HUDEP-2 (cell line): ENCODE data around the gene DTX3.
"Not testable (repeated sequence)": the region's sequence is repeated elsewhere in the genome, so short reads cannot be mapped to it uniquely, and the experiment has no call there.

ENCODE experiments used
- DNase-seq, 76 experiments: peaks; one replicate each; lab custom pipeline; 2025; ENCODE audit not compliant: unreplicated experiment in 76 of 76; lab: John Stamatoyannopoulos, UW

DTX3 gene

GRCh38 chr12:57582440-57582839 is 22.2 kb upstream of the DTX3 start:
- no peak for DNase-seq

DNA sequence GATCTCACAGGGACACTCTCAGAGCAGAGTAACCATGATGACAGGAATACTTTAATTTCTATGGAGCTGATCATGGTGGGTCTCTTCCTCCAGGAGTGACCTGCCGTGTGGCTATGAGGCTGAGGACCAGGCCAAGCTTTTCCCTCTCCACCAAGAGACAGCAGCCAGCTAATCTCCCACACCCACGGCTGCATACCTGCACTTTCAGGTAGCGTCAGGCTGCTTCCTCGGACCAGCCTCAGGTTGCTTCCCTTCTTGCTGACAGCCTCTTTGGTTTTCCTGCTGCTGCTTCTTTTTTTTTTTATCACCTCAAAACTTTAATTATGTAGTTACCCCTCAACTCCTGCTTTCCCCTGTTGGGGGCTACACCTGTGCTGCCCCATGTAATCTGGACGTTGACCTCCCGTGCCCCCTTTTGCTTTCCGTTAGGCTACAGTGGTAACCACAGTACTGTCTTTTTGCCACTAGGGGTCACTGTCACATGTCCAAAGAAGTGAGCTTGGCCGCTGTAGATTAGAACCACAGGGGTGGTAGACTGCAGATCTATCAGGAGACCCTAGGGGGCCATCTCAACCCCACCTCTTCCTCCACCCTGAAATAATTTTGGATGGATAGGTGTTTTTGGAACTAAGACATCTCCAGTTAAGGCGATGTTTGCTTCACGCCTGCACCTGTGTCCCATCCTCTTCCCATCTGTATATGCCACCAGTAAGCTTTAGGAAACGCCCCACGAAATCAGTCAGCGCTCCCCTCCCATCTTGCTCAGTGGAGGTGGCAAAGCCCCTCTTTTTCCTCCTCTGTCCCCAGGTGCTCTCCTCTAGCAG is 21.4 kb upstream of the DTX3 start:
- DNase-seq, result peak in 69 of 76 experiments; percentile 5 to 81 (median 50)

DNA sequence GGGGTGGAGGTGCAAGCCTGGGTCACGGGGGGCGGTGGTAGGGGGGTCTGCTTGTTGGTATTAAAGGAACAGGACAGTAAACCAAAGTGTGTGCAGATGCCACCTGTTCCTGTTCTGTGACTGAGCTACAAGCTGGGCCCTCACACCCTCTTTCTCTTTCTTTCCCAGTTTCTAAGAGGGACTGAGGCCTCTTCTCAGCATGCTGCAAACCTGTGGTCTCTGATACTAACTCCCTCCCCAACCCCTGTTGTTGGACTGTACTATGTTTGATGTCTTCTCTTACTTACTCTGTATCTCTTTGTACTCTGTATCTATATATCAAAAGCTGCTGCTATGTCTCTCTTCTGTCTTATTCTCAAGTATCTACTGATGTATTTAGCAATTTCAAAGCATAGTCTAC is 20.6 kb upstream of the DTX3 start:
- no peak for DNase-seq

- no peak for DNase-seq
Measured at GRCh38 chr12:57584690-57585089, 19.9 kb upstream of the DTX3 start.

DNA sequence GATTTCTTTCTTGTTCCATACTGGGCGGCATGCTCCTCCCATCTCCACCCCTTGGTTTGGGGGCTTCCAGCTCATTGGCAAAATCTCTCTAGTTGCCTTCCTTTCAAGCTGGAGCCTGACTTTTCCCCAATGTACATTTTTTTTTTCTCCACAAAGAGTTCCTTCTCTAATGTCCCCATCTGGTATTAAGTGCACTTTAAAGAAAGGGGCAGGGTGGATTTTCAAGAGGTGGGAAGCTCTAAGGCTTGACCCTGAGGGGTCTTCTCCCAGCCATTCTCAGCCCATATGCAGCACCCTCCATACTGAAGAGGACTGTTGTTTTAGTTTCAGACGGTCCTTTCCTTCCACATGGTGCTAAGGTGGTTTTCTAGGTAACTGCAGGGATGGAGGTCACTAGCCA is 19.5 kb upstream of the DTX3 start:
- DNase-seq, result no peak

GRCh38 chr12:57586128-57586527 is 18.5 kb upstream of the DTX3 start:
- no peak for DNase-seq

GRCh38 chr12:57586832-57587429 is 17.7 kb upstream of the DTX3 start:
- no peak for DNase-seq

- not testable (repeated sequence) for DNase-seq
Measured at GRCh38 chr12:57588951-57589610, 15.5 kb upstream of the DTX3 start.

GRCh38 chr12:57590479-57590863 is 14.2 kb upstream of the DTX3 start:
- no peak for DNase-seq

- DNase-seq, result peak in 70 of 76 experiments; percentile 6 to 81 (median 62)
Measured at GRCh38 chr12:57590864-57591781, 13.5 kb upstream of the DTX3 start, which contains the start of gene PIP4K2C. Gene PIP4K2C, plus strand, starts transcription at chr12:57591192. Its CDS starts 98 bp downstream, at chr12:57591290.

- DNase-seq, result no peak
Measured at GRCh38 chr12:57591782-57592325, 12.8 kb upstream of the DTX3 start.

DNA sequence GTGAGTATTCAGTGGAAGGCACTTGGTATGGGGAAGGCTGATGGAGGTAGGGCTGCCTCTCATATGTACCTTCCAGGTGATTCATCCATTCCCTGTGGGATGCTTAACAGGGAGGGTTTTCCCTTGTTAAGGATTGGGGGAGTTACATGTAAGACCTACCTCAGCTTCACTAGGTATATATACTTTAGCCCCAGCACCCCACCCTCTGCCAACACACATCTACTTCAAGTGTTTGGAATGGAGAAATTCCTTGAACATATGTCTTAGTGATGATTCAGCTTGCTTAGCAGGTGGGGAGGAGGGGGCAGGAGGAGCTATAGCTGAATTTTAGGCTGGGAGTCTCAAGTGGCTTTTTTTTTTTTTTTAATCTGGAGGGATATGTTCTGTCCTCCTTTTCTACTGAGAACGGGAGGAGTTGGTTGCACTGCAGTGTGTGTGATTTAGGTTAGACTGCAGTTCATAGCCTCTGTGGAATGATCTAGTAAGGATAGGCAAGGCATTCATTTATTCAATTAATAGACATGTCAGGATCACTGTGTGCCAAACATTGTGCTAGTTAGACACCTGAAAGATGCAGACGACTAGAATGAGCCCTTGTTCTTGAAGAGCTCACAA is 12.0 kb upstream of the DTX3 start:
- no peak for DNase-seq

DNA sequence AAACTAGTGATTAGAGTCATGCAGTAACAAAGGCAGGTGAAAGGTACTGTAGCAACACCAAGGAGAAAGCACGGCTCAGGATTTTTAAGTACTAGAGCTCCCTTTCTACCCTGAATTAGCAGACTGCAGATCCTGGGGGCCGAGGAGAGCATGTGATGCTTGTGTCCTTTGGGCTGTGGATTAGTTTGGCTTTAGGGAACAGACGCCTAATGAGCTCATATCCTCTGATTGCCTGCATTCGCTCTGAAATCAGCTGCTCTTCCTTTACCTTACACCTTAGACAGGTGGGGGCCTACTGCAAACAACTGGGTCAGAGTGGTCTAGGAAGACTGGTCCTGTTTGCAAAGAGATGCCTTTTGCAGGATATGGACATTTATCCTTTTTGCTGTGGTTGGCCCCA is 11.4 kb upstream of the DTX3 start:
- DNase-seq, result no peak

DNA sequence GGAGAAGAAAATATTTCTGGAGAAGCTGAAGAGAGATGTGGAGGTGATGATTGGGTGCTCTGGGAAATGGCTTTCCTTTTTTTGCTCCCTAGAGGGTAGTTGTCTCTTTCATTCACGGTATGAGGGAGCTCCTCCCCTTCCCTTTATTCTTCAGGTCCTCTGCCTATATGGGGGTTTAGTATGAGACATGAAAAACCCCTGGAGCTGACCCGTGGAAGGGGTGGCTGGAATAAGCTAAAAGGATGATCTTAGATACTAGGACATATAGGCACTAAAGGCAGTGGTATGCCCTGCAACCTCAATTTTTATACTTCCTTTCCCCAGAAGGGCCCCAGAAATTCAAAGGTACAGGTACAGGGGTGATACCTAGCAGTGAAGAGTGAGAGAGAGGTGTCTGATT is 4.2 kb upstream of the DTX3 start:
- no peak for DNase-seq

DNA sequence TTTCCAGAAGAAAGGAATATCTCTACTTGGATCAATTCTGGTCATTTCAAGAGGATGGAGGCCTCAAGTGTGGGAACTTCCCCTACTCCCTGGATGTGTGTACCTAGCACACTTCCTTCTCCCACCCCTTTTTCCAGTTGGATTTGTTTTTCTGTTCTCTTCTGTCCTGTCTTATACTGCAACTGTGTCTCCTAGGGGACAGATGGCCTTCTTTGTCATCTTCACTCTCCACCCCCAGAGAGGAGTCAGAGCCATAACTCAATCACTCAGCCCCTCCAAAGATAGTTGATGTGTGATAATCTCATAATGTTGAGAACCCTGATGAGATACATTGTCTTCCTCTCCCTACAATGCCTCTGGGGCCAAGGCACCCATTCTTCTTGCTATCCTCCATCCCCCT is 2.1 kb upstream of the DTX3 start:
- DNase-seq, result no peak

GRCh38 chr12:57603324-57603723 is 1.3 kb upstream of the DTX3 start:
- DNase-seq, result no peak

DNA sequence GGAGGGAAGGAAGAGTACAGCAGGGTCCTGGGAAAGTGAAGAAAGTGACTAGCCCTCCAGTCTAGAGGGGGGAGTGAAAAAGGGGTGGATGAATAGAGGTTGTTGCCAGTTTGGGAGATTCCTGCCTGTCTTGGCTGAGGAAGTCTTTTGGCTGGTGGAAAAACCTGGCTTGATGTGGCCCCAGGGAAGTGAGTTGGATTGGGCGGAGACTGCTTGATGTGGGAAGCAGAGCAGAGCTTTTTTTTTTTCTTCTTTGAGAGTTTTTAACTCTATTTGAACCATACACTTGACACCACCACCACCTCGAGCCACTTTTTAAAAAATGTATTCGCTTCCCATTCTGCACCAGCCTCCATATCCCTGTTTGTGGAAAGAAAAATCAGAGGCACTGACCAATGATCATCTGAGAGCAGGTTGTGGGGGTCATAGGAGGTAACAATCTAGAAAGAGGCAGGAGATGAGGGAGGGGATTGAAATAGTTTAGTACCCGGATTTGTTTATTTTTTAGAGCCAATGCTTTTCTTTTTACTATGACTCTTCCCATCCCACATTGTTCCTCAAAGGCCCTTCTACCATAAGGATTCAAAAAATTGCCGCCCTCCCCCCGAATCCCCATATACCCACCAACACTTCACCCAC is 690 bp upstream of the DTX3 start:
- no peak for DNase-seq

DNA sequence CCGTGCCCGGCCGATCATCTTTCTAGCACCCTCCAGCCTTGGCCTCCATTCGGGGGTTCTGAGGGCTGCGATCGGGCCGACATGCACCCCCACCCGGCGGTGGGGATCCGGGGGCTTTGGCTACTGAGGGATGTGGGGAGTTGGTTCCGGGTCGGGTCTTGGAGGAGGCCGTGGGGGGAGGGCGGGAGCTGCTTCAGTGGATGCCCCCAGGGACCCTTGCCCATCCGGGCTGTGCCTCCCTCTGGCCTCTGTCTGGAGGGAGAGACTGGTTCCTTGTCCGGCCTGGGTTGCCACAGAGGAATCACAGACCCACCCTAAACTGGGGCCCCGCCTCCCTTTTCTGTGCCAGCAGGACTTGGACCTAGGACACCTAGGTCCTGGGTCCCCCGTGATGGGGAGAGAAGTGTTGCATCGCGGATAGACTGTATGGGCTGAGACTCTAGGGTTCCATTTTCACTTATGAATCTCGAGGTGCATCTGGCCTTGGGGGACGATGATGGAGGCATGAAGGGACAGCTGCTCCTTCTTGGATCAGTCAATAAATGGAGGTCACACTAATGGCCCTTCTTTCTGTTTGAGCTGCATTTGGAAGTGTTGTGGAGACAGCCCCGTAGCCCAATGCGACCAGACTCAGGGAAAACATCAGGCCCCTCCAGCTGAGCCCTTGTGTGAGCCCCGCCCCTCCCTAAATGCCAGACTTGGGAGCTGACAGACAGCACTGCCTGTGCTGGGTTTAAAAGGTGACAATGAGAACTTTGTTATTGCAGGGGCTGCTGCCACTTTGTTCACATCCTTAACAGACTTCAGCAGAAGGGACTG is 577 bp downstream of the DTX3 start:
- no peak for DNase-seq
